Fibroblast of villous mesenchyme (primary cell): ENCODE results near the gene REG3G. TPM values are rescaled to one million over a fixed set of nuclear protein-coding genes. Genes with fewer than 3 reads are reported as not detected.

ENCODE experiments used
- DNase-seq: peaks from one replicate; pipeline ENCODE4 v3.0.0-alpha.2; 2010; ENCODE audit warnings: low read depth
- H3K4me3 ChIP-seq: 2 replicates; pipeline ENCODE4 v1.5.1; 2011; ENCODE audit warnings: low read depth, mild to moderate bottlenecking, low read length
- total RNA-seq: library from RNA; depleted of rRNA; stranded (reverse); fragments of >200 nt; gene quantifications from 2 replicates; pipeline ENCODE4 v1.2.3, GENCODE V29; 2012
- TF ChIP-seq, protein P1 (sequence below): IDR thresholded peaks from 2 replicates; pipeline ENCODE4 v1.5.1; 2012; ENCODE audit warnings: low read depth, mild to moderate bottlenecking, low read length; ENCODE audit not compliant: insufficient read depth

The REG3G gene
- total RNA-seq, 1 donor, result not detected

GRCh38 chr2:78993518-78994148 lies 31.9 kb upstream of the REG3G start:
- TF ChIP-seq, protein P1, sequence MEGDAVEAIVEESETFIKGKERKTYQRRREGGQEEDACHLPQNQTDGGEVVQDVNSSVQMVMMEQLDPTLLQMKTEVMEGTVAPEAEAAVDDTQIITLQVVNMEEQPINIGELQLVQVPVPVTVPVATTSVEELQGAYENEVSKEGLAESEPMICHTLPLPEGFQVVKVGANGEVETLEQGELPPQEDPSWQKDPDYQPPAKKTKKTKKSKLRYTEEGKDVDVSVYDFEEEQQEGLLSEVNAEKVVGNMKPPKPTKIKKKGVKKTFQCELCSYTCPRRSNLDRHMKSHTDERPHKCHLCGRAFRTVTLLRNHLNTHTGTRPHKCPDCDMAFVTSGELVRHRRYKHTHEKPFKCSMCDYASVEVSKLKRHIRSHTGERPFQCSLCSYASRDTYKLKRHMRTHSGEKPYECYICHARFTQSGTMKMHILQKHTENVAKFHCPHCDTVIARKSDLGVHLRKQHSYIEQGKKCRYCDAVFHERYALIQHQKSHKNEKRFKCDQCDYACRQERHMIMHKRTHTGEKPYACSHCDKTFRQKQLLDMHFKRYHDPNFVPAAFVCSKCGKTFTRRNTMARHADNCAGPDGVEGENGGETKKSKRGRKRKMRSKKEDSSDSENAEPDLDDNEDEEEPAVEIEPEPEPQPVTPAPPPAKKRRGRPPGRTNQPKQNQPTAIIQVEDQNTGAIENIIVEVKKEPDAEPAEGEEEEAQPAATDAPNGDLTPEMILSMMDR, result no peak
- no peak for DNase-seq
- no peak overlapping the region for H3K4me3 ChIP-seq

GRCh38 chr2:78994789-78995188 lies 30.7 kb upstream of the REG3G start:
- TF ChIP-seq, protein P1, result no peak
- H3K4me3 ChIP-seq, result no peak overlapping the region
- no peak for DNase-seq

- peak; percentile 2 for DNase-seq
- H3K4me3 ChIP-seq, result no peak overlapping the region
- TF ChIP-seq, protein P1, result peak; percentile 22
Measured at GRCh38 chr2:78999406-78999805, 26.1 kb upstream of the REG3G start.

- H3K4me3 ChIP-seq, result no peak overlapping the region
- no peak for DNase-seq
- TF ChIP-seq, protein P1, result no peak
Measured at GRCh38 chr2:79000008-79000576, 25.4 kb upstream of the REG3G start.

DNA sequence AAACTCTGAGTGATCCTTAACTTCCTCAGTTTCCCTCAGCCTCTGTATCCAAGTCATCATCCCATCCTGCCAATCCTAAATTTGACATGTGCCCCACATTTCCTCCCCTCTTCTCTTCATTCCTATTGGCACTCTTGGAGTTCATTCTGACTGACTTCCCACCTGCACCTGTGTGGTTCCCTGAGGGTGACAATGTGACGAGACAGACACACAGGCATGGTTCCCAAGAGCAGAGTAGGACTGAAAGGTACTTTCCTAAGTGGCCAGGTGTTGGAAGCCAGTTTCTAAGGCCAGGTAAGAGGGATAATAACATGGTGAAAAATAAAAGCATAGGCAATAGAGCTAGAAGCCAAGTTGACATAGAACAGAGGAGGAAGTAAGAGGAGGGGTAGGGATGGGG lies 24.2 kb upstream of the REG3G start:
- DNase-seq, result no peak
- H3K4me3 ChIP-seq, result no peak overlapping the region
- TF ChIP-seq, protein P1, result no peak

GRCh38 chr2:79004680-79005079 lies 20.8 kb upstream of the REG3G start:
- no peak for DNase-seq
- no peak overlapping the region for H3K4me3 ChIP-seq
- TF ChIP-seq, protein P1, result no peak

GRCh38 chr2:79005216-79005615 lies 20.3 kb upstream of the REG3G start:
- no peak for DNase-seq
- H3K4me3 ChIP-seq, result no peak overlapping the region
- TF ChIP-seq, protein P1, result no peak
